Measurements from ENCODE around the gene SMYD4.
"Not testable (repeated sequence)": the region's sequence is repeated elsewhere in the genome, so short reads cannot be mapped to it uniquely, and the experiment has no call there.

Gene SMYD4

DNA sequence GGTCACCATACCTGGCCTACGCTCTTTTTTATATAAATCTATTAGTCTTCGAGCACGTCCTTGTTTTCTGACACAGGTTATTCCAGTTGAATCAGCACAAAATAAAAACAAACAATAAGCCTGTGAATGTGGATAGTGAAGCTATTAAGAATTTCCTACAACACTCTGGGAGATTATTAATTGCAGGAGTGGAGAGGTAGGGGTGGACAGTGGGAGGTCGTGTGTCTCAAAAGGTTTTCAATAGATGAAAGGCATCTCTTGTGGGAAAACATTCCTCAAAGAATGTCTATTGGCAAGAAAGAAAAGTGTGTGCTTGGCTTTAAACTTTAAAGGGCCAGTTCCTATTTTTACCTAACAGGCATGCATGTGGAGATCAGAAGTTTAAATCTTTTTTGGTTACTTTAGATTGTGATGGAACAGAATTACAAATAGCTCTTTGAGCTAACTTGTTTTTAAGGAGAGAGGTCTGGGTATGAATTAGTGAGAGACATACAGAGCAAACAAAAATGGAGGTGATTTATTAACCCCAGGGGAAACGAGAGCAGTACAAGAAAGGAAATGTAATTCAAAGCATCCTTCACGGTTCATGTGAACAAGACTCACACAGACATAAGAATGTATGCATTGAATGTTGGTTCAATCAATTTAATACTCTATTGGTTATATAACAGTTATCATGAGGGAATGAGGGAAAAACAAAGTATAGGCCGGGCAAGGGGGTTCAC is 9.0 kb downstream of the SMYD4 start:
- DNase-seq = no peak

GRCh38 chr17:1813088-1813487 is 16.6 kb downstream of the SMYD4 start:
- no peak for DNase-seq

DNA sequence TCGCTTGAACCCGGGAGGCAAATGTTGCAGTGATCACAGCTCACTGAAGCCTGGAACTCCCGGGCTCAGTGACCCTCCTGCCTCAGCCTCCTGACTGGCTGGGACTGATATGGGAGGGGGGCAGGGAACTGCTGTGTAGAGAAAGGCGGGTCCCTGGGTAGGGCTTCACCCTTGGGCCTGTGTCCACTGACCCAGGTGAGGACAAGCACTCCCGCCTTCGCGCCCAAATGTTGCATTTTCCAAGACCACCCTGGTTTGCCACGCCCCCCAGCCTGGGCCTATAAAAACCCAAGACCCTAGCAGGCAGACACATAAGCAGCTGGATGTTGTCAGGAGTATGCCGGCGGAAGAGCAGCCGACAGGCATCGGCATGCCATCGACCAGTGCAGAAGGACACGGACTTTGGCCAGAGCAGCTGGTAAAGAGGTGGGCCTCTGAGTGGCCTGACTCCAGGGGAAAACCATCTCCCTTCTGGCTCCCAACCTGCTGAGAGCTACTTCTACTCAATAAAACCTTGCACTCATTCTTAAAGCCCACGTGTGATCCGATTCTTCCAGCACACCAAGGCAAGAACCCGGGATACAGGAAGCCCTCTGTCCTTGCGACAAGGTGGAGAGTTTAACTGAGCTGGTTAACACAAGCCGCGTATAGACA is 19.1 kb downstream of the SMYD4 start:
- no peak for DNase-seq

GRCh38 chr17:1809815-1810214 is 19.9 kb downstream of the SMYD4 start:
- DNase-seq = not testable (repeated sequence)

- no peak for DNase-seq
These were observed 21.1 kb downstream of the SMYD4 start for GRCh38 chr17:1808644-1809043.

DNA sequence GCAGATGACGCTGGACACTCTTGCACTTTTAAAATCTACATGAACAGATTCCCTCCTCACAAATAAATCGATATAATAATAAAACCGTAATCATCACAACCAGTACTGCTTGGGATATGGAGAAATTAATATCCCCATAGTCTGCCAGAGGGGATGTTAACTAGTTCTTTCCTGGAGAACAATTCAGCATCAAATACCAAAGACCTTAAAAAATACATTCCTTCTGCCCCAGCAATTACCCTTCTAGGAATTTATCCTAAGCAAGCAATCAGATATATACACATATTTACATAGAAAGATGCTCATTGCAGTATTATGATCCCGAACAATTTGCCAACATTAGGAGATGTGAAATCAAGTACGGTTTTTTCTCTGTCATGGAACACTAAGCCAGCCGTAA is 21.8 kb downstream of the SMYD4 start:
- DNase-seq = no peak

DNA sequence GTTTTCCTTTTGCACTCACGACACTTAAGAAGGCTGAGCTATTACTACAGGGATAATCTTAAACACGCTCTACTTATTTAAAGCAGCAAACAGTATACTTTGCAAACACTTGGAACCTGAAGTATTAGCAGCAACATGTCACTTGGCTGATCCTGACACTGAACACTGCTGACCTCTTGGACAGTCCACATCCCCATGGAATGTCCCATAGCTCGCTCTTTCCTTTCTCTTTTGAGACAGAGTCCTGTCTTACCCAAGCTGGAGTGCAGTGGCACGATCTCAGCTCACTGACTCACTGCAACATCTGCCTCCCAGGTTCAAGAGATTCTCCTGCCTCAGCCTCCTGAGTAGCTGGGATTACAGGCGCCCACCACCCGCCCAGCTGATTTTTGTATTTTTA is 26.4 kb downstream of the SMYD4 start:
- no peak for DNase-seq

- DNase-seq = no peak
These were observed 27.3 kb downstream of the SMYD4 start for GRCh38 chr17:1802429-1802828.

GRCh38 chr17:1800712-1801111 is 29.0 kb downstream of the SMYD4 start:
- DNase-seq = no peak

DNA sequence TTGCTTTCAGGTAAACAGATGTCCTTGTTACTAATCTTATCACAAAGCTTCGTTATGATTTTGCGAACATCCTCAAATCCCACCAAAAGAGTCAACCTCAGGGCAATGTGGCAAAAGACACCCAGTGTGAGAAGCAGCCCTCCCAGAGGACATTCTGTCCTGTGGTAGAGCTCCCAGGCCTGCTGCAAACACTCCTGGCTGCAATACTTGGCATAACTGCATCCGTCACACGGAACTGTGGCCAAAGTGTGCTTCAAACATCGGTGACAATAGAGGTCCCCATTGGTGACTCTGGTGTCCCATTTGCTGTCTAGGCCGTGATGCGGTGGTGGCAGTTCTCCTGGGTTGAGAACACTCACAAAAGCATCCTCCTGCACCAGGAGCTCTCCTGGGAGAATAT is 29.5 kb downstream of the SMYD4 start:
- no peak for DNase-seq

DNA sequence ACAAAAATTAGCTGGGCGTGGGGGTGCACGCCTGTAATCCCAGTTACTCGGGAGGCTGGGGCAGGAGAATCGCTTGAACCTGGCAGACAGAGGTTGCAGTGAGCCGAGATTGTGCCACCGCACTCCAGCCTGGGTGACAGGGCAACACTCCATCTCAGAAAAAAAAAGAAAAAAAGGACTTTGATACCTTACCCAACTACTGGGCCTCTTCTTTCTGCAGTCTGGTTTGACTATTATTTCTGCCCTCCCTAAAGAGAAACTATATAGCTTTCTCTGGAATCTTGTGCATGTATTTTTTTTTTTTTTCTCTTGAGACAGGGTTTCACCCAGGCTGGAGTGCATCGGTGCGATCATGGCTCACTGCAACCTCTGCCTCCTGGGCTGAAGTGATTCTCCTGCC is 31.9 kb downstream of the SMYD4 start:
- not testable (repeated sequence) for DNase-seq

DNA sequence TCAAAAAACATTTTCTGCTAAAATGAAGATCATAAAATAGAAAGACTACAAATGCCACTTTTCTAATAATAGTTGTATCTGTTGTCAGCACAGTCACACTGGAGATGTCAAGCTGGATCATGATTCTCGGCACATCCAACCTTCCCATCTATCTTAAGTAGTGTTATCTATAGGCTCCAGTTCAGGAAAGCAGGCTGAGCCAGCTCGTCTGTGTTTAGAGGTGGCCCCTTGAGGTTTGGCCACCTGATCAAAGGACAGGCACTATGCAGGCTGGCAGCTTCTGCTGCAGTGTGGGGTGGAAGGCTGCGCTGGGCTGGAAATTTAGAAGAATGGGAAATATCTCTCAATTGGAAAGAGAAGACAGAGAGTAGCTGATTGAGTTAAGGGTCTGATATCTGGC is 32.4 kb downstream of the SMYD4 start:
- DNase-seq = no peak

DNA sequence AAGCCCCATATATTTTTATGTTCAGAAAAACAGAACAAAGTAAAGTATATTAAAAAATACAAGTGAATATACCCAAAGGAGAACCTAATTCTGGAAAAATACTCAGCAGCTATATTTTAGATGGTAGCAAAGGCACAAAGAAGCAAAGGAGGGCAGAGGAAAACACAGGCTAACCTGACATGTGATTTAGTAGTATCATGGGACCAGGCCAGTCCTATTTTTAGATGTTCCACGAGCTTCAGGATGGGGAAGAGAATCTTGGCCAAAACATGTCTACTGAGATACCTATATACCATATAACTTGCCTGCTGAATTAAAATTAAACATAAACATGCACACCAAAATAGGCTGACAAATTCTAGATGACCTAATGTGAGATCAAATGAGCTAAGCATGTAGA is 32.9 kb downstream of the SMYD4 start:
- no peak for DNase-seq

- DNase-seq = no peak
These were observed 36.3 kb downstream of the SMYD4 start for GRCh38 chr17:1793447-1793806.

GRCh38 chr17:1792495-1793446 is 36.9 kb downstream of the SMYD4 start:
- DNase-seq = no peak

DNA sequence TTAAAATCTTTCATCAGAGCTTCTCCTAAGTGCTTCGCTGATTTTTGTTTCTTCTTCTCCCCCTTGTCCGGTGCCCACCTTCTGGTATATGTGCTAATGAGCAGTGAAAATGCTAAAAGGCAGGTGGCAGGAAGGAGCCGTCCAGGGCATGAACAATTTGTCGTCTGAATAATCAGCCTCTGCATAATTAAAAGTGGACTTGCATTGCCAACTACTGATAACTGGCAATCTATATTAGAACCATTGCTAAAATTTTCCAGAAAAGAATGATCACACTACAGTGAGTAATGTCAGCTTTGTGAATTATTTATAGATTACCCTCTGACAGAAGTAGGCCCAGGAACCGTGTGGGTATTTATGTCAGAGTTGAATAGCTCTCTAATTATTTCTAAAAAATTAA is 39.8 kb downstream of the SMYD4 start:
- no peak for DNase-seq

- no peak for DNase-seq
These were observed 42.3 kb downstream of the SMYD4 start for GRCh38 chr17:1787301-1787902.

DNA sequence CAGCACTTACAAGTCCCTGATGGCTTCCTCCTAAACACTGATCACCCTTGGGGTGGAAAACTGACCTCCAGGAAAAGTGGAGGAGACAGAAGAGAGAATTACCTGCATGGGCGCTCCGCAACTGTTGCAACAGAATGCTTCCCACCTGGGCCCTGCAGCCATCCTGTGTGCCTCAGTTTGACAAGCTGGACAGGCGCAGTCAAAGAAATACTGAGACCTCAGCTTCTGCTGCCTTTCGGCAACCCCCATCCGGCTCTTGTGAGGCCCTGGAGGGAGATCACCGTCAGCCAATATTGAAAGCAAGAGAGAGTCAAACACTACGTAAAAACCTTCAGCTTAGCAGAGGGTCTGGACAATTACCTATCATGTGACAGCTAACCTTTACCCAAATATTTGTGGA is 43.0 kb downstream of the SMYD4 start:
- no peak for DNase-seq

- no peak for DNase-seq
These were observed 43.8 kb downstream of the SMYD4 start for GRCh38 chr17:1785930-1786329.

DNA sequence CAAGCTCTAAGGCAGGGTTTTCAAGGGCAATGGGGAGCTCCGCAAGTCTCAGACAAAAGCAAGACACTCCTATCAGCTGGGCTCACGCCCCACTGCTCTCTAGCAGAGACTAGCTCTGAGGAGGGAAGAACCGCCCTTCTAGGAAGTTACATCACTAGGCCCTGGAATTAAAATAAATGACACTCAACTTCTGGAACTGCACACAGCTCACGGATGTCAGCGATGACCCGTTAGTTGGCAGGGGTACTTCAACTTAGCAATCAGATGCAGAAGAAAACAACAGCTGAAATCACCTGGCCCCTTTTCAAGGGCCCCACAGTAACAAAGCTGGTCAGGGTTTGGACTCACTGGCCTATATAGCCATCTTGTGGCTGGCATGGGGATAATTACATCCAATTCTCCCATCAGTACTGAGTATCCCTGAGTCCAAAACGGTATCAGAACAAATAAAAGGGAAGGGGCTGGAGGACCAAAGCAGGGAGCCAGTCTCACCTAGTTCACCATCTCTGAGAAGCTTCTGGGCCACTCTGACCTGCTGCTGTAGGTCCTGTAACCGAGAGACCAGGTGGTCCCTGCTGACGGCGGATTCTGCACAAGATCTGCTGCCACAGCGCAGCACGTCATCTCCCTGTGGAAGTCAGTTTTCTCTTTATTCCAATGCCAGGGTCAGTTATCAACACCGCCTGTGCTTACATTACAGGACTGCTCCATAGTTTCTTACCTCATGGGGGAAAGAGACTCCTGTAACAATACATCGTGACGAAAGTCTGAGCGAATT is 45.7 kb downstream of the SMYD4 start:
- peak; percentile 5 for DNase-seq

DNA sequence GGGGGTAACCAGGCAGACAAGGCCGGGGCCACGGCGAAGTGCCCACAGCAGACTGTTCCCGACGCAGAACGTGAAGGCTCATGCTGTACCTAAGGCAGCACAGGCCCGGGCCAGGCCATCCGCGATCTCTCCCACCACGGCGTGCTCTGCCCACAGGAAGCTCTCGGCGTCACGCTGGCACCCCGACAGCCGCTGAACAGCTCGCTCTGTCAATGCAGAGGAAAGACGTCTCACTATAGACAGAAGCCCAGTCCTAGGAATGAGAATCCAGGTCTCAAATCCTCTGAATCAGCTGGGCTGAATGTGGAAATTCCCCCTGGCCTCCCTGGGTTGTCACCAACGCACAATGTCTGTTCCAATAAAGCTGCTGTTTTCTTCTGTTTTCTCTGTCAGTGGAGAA is 46.4 kb downstream of the SMYD4 start:
- no peak for DNase-seq

DNA sequence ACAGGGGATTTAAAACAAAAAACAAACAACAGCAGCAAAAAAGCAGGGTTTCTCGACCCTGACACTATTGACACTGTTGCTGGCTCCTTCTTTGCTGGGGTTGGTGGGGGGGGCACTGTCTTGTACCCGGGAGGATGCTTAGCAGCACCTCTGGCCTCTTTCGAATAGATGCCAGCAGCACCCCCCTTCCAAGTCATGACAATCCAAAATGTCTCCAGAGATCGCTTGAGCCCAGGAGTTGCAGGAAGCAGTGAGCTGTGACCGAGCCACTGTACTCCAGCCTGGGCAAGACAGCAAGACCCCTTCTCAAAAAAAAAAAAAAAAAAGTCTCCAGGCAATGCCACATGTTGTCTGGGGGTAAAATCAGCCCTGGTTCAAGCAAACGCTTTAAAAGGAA is 47.5 kb downstream of the SMYD4 start:
- no peak for DNase-seq

Measured in NCI-H510A (cell line).